Measurements from ENCODE around the gene SPATA33.
A peak's percentile ranks its signal among the peaks of the same experiment; 100 is the strongest.
"Not testable (repeated sequence)": the region's sequence is repeated elsewhere in the genome, so short reads cannot be mapped to it uniquely, and the experiment has no call there.

SPATA33 gene

DNA sequence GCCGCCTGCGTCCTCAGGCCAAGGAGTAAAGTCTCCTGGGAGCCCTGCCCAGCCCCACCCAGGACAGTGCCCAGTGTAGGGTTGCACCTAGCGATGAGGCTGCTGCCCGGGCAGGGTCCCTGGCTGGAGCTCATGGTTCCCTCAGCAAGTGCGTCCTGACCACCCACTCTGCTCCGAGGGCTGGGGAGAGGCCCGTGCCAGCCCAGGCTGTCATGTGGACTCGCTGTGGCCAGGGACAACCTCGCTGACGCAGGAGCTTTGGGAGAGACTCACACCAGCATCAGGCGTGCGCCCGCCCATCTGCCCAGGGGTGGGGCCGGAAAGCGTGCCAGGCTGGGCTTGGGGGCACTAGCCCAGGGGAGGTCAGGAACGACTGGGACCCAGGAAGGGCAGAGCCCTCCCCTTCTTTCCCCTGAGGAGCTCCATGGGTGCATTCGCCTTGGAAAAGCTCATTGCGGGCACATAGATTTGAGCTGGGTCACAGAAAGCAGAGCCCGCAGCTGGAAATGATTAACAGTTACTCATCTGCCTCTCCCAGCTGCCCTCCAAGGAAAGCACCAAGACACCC lies 24.5 kb upstream of the SPATA33 start:
- peaks cover 0 to 4% of the 10 kb centered on the region in 2 donors for H3K9me3 ChIP-seq (replicated peaks in 1 of 2; ENCODE audit: control insufficient read depth in 2 of 2, insufficient read depth in 1 of 2, low read depth in 1 of 2, low read length in 2 of 2)
- no peak overlapping the region for H3K4me2 ChIP-seq (ENCODE audit: insufficient read depth, low read length, poor library complexity, severe bottlenecking)
- H3K27ac ChIP-seq (replicated peaks; ENCODE audit: low read length), result no peak overlapping the region
- H3K36me3 ChIP-seq (replicated peaks in 1 of 2; ENCODE audit: control insufficient read depth in 2 of 2, insufficient read depth in 2 of 2, low read length in 2 of 2), result no peaks in the 10 kb centered on the region
- H4K91ac ChIP-seq (ENCODE audit: low read depth, low read length, poor library complexity), result no peak overlapping the region
- H4K8ac ChIP-seq (ENCODE audit: low read depth, low read length), result no peak overlapping the region
- peak overlapping the region; percentile 65 for H3K23ac ChIP-seq (ENCODE audit: low read depth, low read length, poor library complexity)
- peaks cover 0 to 25% (median 5%) of the 10 kb centered on the region in 3 experiments for H3K27me3 ChIP-seq (ENCODE audit: control insufficient read depth in 3 of 3, insufficient read depth in 3 of 3, low read depth in 1 of 3, low read length in 3 of 3)
- H3K14ac ChIP-seq (ENCODE audit: low read length), result peak overlapping the region; percentile 71
- WGBS, 2 donors (ENCODE audit: extremely low coverage in 2 of 2, insufficient read length in 2 of 2, insufficient replicate concordance in 1 of 2), result no CpG with 5 or more reads among the region's 19 CpGs
- H3K4ac ChIP-seq (ENCODE audit: low read length), result no peak overlapping the region
- H2BK120ac ChIP-seq (ENCODE audit: low read depth, low read length), result no peak overlapping the region
- peak overlapping the region; percentile 85 for H3K18ac ChIP-seq (ENCODE audit: low read length)
- no peak overlapping the region for H2BK5ac ChIP-seq (ENCODE audit: low read length)
- H2AK5ac ChIP-seq (ENCODE audit: low read depth, low read length), result peak overlapping the region; percentile 79
- DNase-seq (ENCODE audit: low spot score), result no peak
- peak overlapping the region; percentile 67 for H2BK15ac ChIP-seq (ENCODE audit: low read length)
- no peaks in the 10 kb centered on the region for H3K4me1 ChIP-seq (ENCODE audit: control insufficient read depth in 2 of 2, insufficient read depth in 1 of 2, low read depth in 1 of 2, low read length in 2 of 2)
- no peaks in the 10 kb centered on the region for H3K79me1 ChIP-seq (ENCODE audit: low read depth, low read length)
- no peak overlapping the region for H2BK12ac ChIP-seq (ENCODE audit: low read length)
- H3K4me3 ChIP-seq (ENCODE audit: low read length in 2 of 2), result no peak overlapping the region
- H3K9ac ChIP-seq (ENCODE audit: low read depth, low read length, poor library complexity), result no peak overlapping the region
- no peak overlapping the region for H2AFZ ChIP-seq (ENCODE audit: low read length)

GRCh38 chr16:89634463-89635385 lies 22.9 kb upstream of the SPATA33 start:
- not testable (repeated sequence) for H3K27ac ChIP-seq (replicated peaks; ENCODE audit: low read length); H3K18ac ChIP-seq (ENCODE audit: low read length); H3K36me3 ChIP-seq (replicated peaks in 1 of 2; ENCODE audit: control insufficient read depth in 2 of 2, insufficient read depth in 2 of 2, low read length in 2 of 2); H3K4ac ChIP-seq (ENCODE audit: low read length); H3K14ac ChIP-seq (ENCODE audit: low read length); H2BK12ac ChIP-seq (ENCODE audit: low read length); H2BK5ac ChIP-seq (ENCODE audit: low read length); H3K79me1 ChIP-seq (ENCODE audit: low read depth, low read length); H3K23ac ChIP-seq (ENCODE audit: low read depth, low read length, poor library complexity); H2BK120ac ChIP-seq (ENCODE audit: low read depth, low read length); H2AFZ ChIP-seq (ENCODE audit: low read length); DNase-seq (ENCODE audit: low spot score); H2BK15ac ChIP-seq (ENCODE audit: low read length); H3K4me2 ChIP-seq (ENCODE audit: insufficient read depth, low read length, poor library complexity, severe bottlenecking); H3K4me1 ChIP-seq (ENCODE audit: control insufficient read depth in 2 of 2, insufficient read depth in 1 of 2, low read depth in 1 of 2, low read length in 2 of 2); H3K9me3 ChIP-seq (replicated peaks in 1 of 2; ENCODE audit: control insufficient read depth in 2 of 2, insufficient read depth in 1 of 2, low read depth in 1 of 2, low read length in 2 of 2); H3K4me3 ChIP-seq (ENCODE audit: low read length in 2 of 2); H2AK5ac ChIP-seq (ENCODE audit: low read depth, low read length); H4K91ac ChIP-seq (ENCODE audit: low read depth, low read length, poor library complexity); H4K8ac ChIP-seq (ENCODE audit: low read depth, low read length)
- Histone ChIP-seq H3K9ac (ENCODE audit: low read depth, low read length, poor library complexity) (peak overlapping the region; percentile 21), H3K27me3 (ENCODE audit: control insufficient read depth in 3 of 3, insufficient read depth in 3 of 3, low read depth in 1 of 3, low read length in 3 of 3) (peaks cover 0 to 25% (median 5%) of the 10 kb centered on the region in 3 experiments)
- 100% methylated on average over 1 of the region's 2 CpGs; no CpG with 5 or more reads in 1 of the 2 donors for WGBS, 2 donors (ENCODE audit: extremely low coverage in 2 of 2, insufficient read length in 2 of 2, insufficient replicate concordance in 1 of 2)

DNA sequence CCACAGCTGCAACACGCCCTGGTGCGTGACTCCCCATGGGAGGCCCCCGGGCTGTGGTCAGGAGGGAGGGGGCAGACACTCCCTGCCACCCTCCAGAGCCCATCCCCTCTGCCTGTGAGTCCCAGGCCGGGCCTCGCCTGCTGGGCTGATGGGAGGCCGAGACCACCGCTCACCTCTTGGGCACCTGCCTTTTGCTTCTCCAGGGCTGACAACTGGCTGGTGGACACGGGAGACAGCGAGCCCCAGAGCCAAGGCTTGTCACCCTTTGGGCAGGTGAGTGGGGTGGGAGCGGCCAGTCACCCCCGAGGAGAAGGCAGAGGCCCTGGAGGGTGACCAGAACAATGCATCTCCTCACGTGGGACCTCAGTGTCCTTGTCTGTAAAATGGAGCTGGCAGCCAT lies 21.0 kb upstream of the SPATA33 start:
- H3K79me1 ChIP-seq (ENCODE audit: low read depth, low read length), result no peaks in the 10 kb centered on the region
- WGBS, 2 donors (ENCODE audit: extremely low coverage in 2 of 2, insufficient read length in 2 of 2, insufficient replicate concordance in 1 of 2), result no CpG with 5 or more reads among the region's 12 CpGs

GRCh38 chr16:89637379-89637778 lies 20.3 kb upstream of the SPATA33 start:
- Histone ChIP-seq H3K18ac (ENCODE audit: low read length) (peak overlapping the region; percentile 57), H3K27me3 (ENCODE audit: control insufficient read depth in 3 of 3, insufficient read depth in 3 of 3, low read depth in 1 of 3, low read length in 3 of 3) (peaks cover 0 to 23% (median 5%) of the 10 kb centered on the region in 3 experiments), H3K9ac (ENCODE audit: low read depth, low read length, poor library complexity) (no peak overlapping the region)

More for the DNA sequence above, 21.0 kb upstream of the SPATA33 start:
- Histone ChIP-seq H3K27me3 (ENCODE audit: control insufficient read depth in 3 of 3, insufficient read depth in 3 of 3, low read depth in 1 of 3, low read length in 3 of 3) (peaks cover 0 to 25% (median 5%) of the 10 kb centered on the region in 3 experiments), H3K36me3 (replicated peaks in 1 of 2; ENCODE audit: control insufficient read depth in 2 of 2, insufficient read depth in 2 of 2, low read length in 2 of 2) (no peaks in the 10 kb centered on the region), H3K18ac (ENCODE audit: low read length) (no peak overlapping the region), H3K9me3 (replicated peaks in 1 of 2; ENCODE audit: control insufficient read depth in 2 of 2, insufficient read depth in 1 of 2, low read depth in 1 of 2, low read length in 2 of 2) (no peaks in the 10 kb centered on the region), H2BK15ac (ENCODE audit: low read length) (no peak overlapping the region), H4K91ac (ENCODE audit: low read depth, low read length, poor library complexity) (no peak overlapping the region), H3K14ac (ENCODE audit: low read length) (no peak overlapping the region), H2BK5ac (ENCODE audit: low read length) (peak overlapping the region; percentile 53), H3K4ac (ENCODE audit: low read length) (peak overlapping the region; percentile 37), H2BK120ac (ENCODE audit: low read depth, low read length) (no peak overlapping the region), H3K4me1 (ENCODE audit: control insufficient read depth in 2 of 2, insufficient read depth in 1 of 2, low read depth in 1 of 2, low read length in 2 of 2) (peaks cover under 1 to 7% of the 10 kb centered on the region in 2 donors), H2BK12ac (ENCODE audit: low read length) (no peak overlapping the region), H3K4me2 (ENCODE audit: insufficient read depth, low read length, poor library complexity, severe bottlenecking) (no peak overlapping the region), H3K9ac (ENCODE audit: low read depth, low read length, poor library complexity) (no peak overlapping the region), H3K4me3 (ENCODE audit: low read length in 2 of 2) (no peak overlapping the region), H3K23ac (ENCODE audit: low read depth, low read length, poor library complexity) (no peak overlapping the region), H2AFZ (ENCODE audit: low read length) (no peak overlapping the region), H3K27ac (replicated peaks; ENCODE audit: low read length) (no peak overlapping the region), H2AK5ac (ENCODE audit: low read depth, low read length) (peak overlapping the region; percentile 84), H4K8ac (ENCODE audit: low read depth, low read length) (no peak overlapping the region)
- DNase-seq (ENCODE audit: low spot score), result no peak

More at GRCh38 chr16:89637379-89637778, 20.3 kb upstream of the SPATA33 start:
- H2BK5ac ChIP-seq (ENCODE audit: low read length), result no peak overlapping the region
- H3K27ac ChIP-seq (replicated peaks; ENCODE audit: low read length), result no peak overlapping the region
- H4K91ac ChIP-seq (ENCODE audit: low read depth, low read length, poor library complexity), result no peak overlapping the region
- no peaks in the 10 kb centered on the region for H3K36me3 ChIP-seq (replicated peaks in 1 of 2; ENCODE audit: control insufficient read depth in 2 of 2, insufficient read depth in 2 of 2, low read length in 2 of 2)
- H3K23ac ChIP-seq (ENCODE audit: low read depth, low read length, poor library complexity), result no peak overlapping the region
- no peak overlapping the region for H3K4me2 ChIP-seq (ENCODE audit: insufficient read depth, low read length, poor library complexity, severe bottlenecking)
- peaks cover 4 to 7% of the 10 kb centered on the region in 2 donors for H3K4me1 ChIP-seq (ENCODE audit: control insufficient read depth in 2 of 2, insufficient read depth in 1 of 2, low read depth in 1 of 2, low read length in 2 of 2)
- no peak for DNase-seq (ENCODE audit: low spot score)
- no peak overlapping the region for H3K4me3 ChIP-seq (ENCODE audit: low read length in 2 of 2)
- H2BK120ac ChIP-seq (ENCODE audit: low read depth, low read length), result no peak overlapping the region
- no CpG with 5 or more reads among the region's 10 CpGs for WGBS, 2 donors (ENCODE audit: extremely low coverage in 2 of 2, insufficient read length in 2 of 2, insufficient replicate concordance in 1 of 2)
- H3K79me1 ChIP-seq (ENCODE audit: low read depth, low read length), result no peaks in the 10 kb centered on the region
- H3K9me3 ChIP-seq (replicated peaks in 1 of 2; ENCODE audit: control insufficient read depth in 2 of 2, insufficient read depth in 1 of 2, low read depth in 1 of 2, low read length in 2 of 2), result no peaks in the 10 kb centered on the region
- H3K4ac ChIP-seq (ENCODE audit: low read length), result no peak overlapping the region
- H2AFZ ChIP-seq (ENCODE audit: low read length), result no peak overlapping the region
- H2BK12ac ChIP-seq (ENCODE audit: low read length), result peak overlapping the region; percentile 14
- no peak overlapping the region for H4K8ac ChIP-seq (ENCODE audit: low read depth, low read length)
- no peak overlapping the region for H3K14ac ChIP-seq (ENCODE audit: low read length)
- peak overlapping the region; percentile 83 for H2AK5ac ChIP-seq (ENCODE audit: low read depth, low read length)
- no peak overlapping the region for H2BK15ac ChIP-seq (ENCODE audit: low read length)

Measured in neuronal stem cell (in vitro differentiated cells).